ENCODE results near the gene FARS2.
A peak's percentile ranks its signal among the peaks of the same experiment; 100 is the strongest.

The FARS2 gene

GRCh38 chr6:5771759-5772390 is 510.6 kb downstream of the FARS2 start:
- Mint-ChIP-seq H3K9me3 (peaks cover 14% of the 10 kb centered on the region), H3K4me3 (no peak overlapping the region), H3K4me1 (peaks cover 11% of the 10 kb centered on the region), H3K36me3 (ENCODE audit: low read depth) (peaks cover 14% of the 10 kb centered on the region), H3K27me3 (ENCODE audit: low read depth) (no peaks in the 10 kb centered on the region), H3K27ac (no peak overlapping the region)
- TF ChIP-seq, protein P1, sequence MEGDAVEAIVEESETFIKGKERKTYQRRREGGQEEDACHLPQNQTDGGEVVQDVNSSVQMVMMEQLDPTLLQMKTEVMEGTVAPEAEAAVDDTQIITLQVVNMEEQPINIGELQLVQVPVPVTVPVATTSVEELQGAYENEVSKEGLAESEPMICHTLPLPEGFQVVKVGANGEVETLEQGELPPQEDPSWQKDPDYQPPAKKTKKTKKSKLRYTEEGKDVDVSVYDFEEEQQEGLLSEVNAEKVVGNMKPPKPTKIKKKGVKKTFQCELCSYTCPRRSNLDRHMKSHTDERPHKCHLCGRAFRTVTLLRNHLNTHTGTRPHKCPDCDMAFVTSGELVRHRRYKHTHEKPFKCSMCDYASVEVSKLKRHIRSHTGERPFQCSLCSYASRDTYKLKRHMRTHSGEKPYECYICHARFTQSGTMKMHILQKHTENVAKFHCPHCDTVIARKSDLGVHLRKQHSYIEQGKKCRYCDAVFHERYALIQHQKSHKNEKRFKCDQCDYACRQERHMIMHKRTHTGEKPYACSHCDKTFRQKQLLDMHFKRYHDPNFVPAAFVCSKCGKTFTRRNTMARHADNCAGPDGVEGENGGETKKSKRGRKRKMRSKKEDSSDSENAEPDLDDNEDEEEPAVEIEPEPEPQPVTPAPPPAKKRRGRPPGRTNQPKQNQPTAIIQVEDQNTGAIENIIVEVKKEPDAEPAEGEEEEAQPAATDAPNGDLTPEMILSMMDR (IDR thresholded peaks at IDR 0.05; ENCODE audit: unreplicated experiment in 3 of 3): no peak

DNA sequence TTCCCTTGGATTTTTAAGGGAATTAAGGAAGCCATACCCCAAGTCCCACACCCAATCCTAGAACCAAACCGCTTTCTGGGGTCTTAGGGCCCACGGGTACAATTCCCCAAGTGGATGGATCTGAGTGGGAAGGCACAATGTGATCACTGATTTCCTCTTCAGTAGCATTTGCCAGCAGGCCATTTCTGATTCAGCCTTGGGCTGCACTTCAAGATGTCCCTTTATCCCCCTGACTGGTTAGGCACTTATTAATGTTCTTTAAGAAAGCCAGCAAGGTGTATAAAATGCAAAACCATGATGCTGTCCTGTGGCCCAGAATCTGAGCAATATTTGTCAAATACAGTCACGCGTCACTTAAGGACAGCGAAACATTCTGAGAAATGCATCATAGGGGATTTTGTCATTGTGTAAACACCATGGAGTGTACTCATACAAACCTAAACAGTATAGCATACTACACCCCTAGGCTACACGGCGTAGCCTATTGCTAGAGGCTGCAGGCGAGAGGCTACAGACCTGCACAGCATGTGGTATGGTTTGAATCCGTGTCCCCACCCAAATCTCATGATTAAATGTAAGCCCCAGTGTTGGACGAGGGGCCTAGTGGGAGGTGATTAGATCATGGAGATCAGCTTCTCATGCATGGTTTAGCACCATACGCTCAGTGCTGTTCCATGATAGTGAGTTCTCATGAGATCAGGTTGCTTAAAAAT is 511.3 kb downstream of the FARS2 start:
- Mint-ChIP-seq H3K27ac (no peak overlapping the region), H3K4me3 (no peak overlapping the region), H3K9me3 (peaks cover 12% of the 10 kb centered on the region), H3K36me3 (ENCODE audit: low read depth) (peaks cover 14% of the 10 kb centered on the region), H3K4me1 (peaks cover 18% of the 10 kb centered on the region), H3K27me3 (ENCODE audit: low read depth) (no peaks in the 10 kb centered on the region)
- TF ChIP-seq, protein P1 (IDR thresholded peaks at IDR 0.05; ENCODE audit: unreplicated experiment in 3 of 3): no peak

DNA sequence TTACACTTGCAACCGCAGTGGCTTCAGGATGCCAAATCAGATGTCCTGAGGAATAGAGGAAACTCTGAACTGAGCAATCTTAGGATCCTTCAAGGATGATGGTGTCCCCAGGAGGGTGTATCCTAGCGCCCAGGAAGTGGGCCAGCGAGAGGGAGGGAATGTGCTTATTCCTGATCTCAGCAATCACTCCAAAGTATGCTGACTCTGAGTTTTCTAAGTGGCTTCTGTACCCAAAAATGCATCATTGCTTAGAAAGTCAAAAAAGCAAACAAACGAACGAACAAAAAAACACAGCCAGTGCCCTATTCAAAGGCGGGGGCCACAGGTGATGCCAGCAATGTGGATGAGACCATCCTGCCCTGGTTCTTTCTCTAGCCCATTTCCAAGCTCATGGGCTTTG is 514.8 kb downstream of the FARS2 start:
- Mint-ChIP-seq H3K36me3 (ENCODE audit: low read depth) (peaks cover 11% of the 10 kb centered on the region), H3K9me3 (no peaks in the 10 kb centered on the region), H3K27me3 (ENCODE audit: low read depth) (no peaks in the 10 kb centered on the region), H3K4me1 (peaks cover 21% of the 10 kb centered on the region), H3K4me3 (no peak overlapping the region), H3K27ac (no peak overlapping the region)
- TF ChIP-seq, protein P1 (IDR thresholded peaks at IDR 0.05; ENCODE audit: unreplicated experiment in 3 of 3): no peak

- Mint-ChIP-seq H3K27me3 (ENCODE audit: low read depth) (no peaks in the 10 kb centered on the region), H3K27ac (peak overlapping the region in 1 of 3 experiments; percentile 15), H3K36me3 (ENCODE audit: low read depth) (peaks cover 11% of the 10 kb centered on the region), H3K4me3 (no peak overlapping the region), H3K4me1 (peaks cover 21% of the 10 kb centered on the region), H3K9me3 (no peaks in the 10 kb centered on the region)
- TF ChIP-seq, protein P1 (IDR thresholded peaks at IDR 0.05; ENCODE audit: unreplicated experiment in 3 of 3): no peak
Measured at GRCh38 chr6:5776706-5777390, 515.5 kb downstream of the FARS2 start.

- Mint-ChIP-seq H3K27me3 (ENCODE audit: low read depth) (no peaks in the 10 kb centered on the region), H3K36me3 (ENCODE audit: low read depth) (peaks cover 11% of the 10 kb centered on the region), H3K9me3 (no peaks in the 10 kb centered on the region), H3K27ac (no peak overlapping the region), H3K4me1 (peaks cover 32% of the 10 kb centered on the region), H3K4me3 (no peak overlapping the region)
- TF ChIP-seq, protein P1 (IDR thresholded peaks at IDR 0.05; ENCODE audit: unreplicated experiment in 3 of 3): no peak
Measured at GRCh38 chr6:5778317-5778857, 517.1 kb downstream of the FARS2 start.
